Measurements from ENCODE around the gene PPP2R5E. TPM values are rescaled to one million over a fixed set of nuclear protein-coding genes. Genes with fewer than 3 reads are reported as not detected.

The PPP2R5E gene
- total RNA-seq, 1 donor from 2014 or later, result 51.1 TPM

Other genes starting within 250 kb of the PPP2R5E start
- not detected in 2 replicates for gene GPHB5, start 224.4 kb downstream of the PPP2R5E start, total RNA-seq
- gene WDR89, start 98.5 kb upstream of the PPP2R5E start, total RNA-seq, result 24.2 and 25.8 TPM in 2 replicates
- 19.4 and 21.8 TPM in 2 replicates for gene SGPP1, start 184.7 kb upstream of the PPP2R5E start, total RNA-seq